NCI-H524 (cell line): ENCODE measurements around the gene ZNF486.

Experiments
- DNase-seq, 2 experiments: peaks; one replicate each; lab custom pipeline; 2025; lab: John Stamatoyannopoulos, UW

ZNF486 gene

GRCh38 chr19:20233105-20233504 lies 66.1 kb downstream of the ZNF486 start:
- DNase-seq, result no peak

- DNase-seq, result no peak
Observed at GRCh38 chr19:20235156-20235555, 68.1 kb downstream of the ZNF486 start.

GRCh38 chr19:20237773-20238623 lies 71.0 kb downstream of the ZNF486 start:
- DNase-seq, result peak; percentile 25 to 54

GRCh38 chr19:20243629-20244028 lies 76.6 kb downstream of the ZNF486 start:
- DNase-seq, result no peak

- no peak for DNase-seq
Observed at GRCh38 chr19:20244356-20244755, 77.3 kb downstream of the ZNF486 start.

- DNase-seq, result no peak
Observed at GRCh38 chr19:20245309-20245708, 78.3 kb downstream of the ZNF486 start.

- DNase-seq, result no peak
Observed at GRCh38 chr19:20247016-20247683, 80.1 kb downstream of the ZNF486 start.

- peak; percentile 12 to 20 for DNase-seq
Observed at GRCh38 chr19:20248258-20248657, 81.2 kb downstream of the ZNF486 start.
